GM18861 (cell line): ENCODE measurements around the gene SYCP3.

Source experiments
- ATAC-seq: cut with Tn5 transposase; IDR thresholded peaks from one replicate; pipeline ENCODE4 v1.9.1; 2021; ENCODE audit not compliant: unreplicated experiment

The SYCP3 gene

GRCh38 chr12:101738920-101739665 is at the start of gene SYCP3:
SYCP3 (minus strand) TSS chr12:101739462; CDS start chr12:101737935, 1,527 bp downstream.
- no peak for ATAC-seq

DNA sequence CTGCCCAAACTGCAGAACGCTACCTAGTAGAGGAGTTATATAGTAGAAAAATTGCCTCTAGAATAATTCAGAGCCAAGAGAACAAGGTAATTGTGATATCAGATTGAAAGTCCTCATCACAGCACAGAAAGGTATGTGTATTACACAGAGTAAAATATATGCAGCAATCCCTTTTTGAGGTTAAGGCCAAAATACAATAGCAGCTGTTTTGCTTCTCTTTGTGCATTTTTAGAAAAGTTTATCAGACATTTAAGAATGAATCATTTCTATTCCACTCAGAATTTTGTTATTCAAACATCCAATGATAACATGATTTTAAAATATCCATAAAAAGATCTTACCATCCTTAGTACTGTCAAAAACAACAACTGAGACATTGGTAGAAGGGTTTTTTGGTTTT is 46.4 kb upstream of the SYCP3 start:
- no peak for ATAC-seq

GRCh38 chr12:101784376-101784775 is 45.1 kb upstream of the SYCP3 start:
- no peak for ATAC-seq

DNA sequence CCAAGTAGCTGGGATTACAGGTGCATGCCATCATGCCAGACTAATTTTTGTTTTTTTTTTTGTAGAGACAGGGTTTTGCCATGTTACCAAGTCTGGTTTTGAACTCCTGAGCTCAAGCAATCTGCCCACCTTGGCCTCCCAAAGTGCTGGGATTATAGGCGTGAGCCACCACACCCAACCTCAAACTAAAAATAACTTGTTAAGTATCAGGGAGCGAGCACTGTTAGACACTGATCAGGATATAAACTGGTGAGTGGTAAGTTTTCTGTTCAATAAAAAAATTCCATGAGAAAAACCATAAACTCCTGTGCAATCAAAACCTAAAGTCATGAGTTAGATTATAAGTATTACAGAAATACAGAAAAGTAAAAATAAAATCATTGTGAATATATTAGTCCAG is 44.6 kb upstream of the SYCP3 start:
- ATAC-seq: no peak

DNA sequence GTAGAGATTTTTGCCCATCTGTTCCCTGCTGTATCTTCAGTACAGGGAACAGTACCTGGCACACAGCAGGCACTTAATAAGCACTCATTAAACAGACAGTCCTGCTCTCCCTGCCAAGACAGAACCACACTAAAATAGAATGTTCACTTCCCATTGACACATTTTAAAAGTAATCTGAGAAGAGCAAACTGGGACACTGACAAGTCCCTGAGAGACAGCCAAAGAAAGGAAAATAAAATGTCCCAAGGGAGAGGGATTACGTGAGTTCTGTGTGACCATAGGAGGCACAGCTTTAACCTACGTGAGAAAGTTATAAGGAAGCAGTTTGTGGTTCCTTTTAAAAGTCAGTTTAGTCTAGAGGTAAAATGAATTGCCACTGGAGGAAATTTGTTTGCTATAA is 43.9 kb upstream of the SYCP3 start:
- no peak for ATAC-seq

GRCh38 chr12:101782273-101782731 is 43.0 kb upstream of the SYCP3 start:
- ATAC-seq: no peak

DNA sequence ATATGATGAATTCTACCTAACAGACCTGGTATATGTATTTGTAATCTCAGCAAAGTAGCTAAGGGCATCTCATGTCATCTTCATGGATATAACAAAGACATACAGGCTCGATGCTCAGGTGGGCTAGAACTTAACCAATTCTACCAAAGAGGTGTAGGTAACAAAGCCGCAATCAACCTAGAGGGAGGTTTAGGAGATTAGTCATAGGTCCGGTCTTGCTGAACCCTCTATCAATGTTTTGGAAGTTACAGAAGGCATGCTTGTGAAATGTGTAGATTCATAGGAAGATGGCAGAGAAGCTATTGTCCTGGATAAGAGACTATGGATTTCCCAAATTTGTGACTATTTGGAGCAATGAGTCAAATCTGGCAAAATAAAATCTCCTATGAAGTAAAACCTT is 42.6 kb upstream of the SYCP3 start:
- no peak for ATAC-seq

GRCh38 chr12:101780599-101780998 is 41.3 kb upstream of the SYCP3 start:
- ATAC-seq: no peak

DNA sequence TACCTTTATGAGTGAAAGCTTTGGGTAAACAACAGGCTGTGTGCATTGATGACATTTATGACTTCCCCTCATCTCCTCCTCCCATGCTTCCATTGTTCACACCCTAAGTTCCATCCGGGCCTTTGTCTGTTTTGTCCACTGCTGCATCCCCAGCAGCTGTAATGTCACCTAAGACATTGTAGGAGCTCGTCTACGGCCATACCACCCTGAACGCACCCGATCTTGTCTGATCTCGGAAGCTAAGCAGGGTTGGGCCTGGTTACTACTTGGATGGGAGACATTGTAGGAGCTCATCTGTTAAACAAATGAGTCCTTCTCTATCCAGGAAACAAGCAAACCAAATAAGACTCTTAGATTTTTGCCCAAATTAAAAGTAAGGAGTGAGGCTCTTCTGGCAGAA is 40.4 kb upstream of the SYCP3 start:
- ATAC-seq: no peak

DNA sequence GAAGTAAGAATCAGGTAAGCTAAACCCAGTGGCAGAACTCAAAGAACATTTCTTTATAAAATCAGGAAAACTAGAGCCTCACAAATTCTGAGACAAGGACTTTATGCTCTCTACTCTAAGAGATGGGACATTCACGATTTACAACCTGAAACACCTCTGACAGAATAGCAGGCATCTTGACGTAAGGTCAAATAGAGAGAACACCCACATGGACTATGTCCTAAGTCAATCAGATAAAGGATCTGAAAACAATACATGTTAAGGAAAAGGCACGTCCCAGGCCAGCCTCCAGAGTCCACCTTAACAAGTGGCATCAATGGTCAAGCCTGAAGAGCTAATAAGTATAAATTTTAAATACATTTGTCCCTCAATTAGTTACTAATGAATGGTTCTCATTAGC is 39.9 kb upstream of the SYCP3 start:
- no peak for ATAC-seq

DNA sequence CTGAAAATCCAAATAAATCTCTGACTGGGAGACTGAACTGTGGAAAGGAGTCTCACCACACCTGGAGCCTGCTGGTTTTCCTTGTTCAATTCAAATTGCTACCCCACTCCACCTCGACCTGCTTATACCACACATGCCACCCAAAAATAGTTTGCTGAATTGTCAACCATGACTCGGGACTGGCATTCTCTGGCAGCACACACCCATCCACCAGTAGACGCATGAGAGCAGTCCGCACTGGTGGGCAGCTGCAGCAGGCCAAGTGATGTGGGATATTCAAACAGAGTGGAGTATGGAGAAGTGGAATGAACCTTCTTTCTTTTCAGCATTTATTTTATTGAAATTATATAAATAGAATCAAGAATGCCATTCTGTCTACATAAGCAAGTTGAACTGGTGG is 38.7 kb upstream of the SYCP3 start:
- ATAC-seq: no peak

- ATAC-seq: no peak
Observed at GRCh38 chr12:101777485-101777884, 38.2 kb upstream of the SYCP3 start.

DNA sequence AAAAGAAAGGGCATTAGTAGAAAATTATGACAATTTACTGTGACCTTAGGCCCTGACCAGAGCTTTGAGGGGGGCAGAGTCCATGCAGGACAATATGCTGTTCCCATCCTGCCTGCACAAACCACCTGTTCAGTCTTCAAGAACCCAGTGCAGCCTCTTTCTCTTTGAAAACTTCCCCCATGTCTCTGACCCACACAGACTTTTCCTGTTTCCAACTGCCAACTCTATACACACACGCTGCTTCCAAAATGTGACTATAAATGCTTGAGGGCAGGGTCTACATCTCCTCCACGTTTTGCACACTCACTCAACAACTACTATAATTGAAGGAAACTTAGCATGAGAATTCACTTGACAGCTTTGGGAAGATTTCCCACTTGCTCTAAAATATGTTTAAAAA is 36.6 kb upstream of the SYCP3 start:
- no peak for ATAC-seq

GRCh38 chr12:101773650-101774162 is 34.4 kb upstream of the SYCP3 start:
- ATAC-seq: peak; percentile 68

DNA sequence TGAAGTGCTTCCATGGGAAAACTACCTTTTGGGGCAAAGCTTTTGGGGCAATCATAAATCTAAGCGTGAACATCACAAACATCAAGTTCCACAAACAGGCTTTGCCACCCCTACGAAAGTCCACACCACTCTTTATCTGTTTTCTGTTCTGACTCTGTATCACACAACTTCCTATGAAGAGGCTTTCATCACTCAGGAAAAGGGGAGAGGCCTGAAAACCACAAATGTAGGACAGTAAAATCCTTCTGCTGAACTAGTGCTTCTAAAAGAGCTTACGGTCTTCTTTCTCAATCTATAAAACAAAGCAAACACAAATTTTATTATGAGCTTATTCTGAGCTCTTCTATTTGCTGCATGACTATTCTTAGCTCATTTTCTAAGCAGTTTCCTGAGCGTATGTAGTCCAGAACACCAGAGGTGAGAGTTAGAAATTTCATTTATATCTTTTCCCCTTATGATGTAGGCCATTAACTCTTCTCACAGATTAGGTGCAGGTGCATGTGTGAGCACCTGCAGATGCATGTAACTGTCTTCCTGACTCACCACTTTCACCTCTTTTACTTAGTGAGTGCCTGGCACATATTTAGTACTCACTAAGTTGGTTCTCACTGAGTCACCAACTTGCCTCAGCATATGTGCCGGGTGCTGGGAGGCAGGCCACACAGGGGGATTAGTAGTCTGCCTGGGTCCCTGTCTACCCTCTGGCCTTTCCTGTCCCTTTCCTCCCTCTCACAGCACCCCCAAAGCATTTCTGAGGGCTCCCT is 32.9 kb upstream of the SYCP3 start:
- ATAC-seq: no peak

DNA sequence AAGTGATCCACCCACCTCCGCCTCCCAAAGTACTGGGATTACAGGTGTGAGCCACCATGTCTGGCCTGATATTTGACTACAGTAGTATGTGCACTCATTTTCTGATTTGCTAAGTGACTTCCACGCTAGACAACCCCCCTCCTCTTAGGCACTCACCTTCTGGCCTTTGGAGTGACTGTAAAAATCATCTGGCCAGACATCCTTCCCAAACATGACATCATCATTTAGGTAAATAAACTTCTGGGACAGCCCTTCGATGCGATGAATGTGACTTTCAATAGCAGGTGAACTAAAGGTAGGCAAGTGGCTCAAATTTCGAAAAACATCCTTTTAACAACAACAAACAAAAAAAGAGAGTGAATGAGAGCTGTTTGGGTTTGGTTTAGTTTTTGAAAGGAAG is 30.6 kb upstream of the SYCP3 start:
- no peak for ATAC-seq

DNA sequence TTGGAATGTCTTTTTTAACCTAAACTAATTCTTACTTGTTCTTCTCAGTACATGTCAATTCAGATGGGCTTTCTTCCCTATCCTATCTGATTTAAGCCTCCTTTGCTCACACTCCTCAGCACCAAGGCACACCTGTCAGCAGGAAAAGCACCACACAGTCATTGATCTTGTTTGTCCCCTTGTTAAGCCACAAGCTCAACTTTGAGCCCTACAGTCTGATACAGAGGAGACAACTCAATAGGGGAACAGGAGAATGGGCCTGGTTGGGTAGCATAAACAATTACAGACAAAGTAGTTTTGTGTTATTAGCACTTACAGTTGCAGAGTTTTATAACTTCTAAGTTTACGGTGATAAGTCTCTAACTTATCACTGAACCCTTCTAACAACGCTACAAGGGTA is 29.5 kb upstream of the SYCP3 start:
- no peak for ATAC-seq

DNA sequence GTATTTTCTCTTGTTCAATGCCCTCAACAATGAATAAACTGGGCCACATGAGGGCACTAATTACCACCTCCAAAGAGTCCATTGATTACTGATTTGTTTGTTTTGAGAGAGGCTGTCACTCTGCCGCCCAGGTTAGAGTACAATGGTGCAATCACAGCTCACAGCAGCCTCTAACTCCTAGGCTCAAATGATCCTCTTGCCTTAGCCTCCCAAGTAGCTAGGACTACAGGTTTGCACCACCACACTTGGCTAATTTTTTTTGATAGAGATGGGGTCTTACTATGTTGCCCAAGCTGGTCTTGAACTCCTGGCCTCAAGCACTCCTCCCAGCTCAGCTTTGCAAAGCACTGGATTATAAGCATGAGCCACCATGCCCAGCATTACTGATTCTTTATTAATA is 28.3 kb upstream of the SYCP3 start:
- no peak for ATAC-seq

DNA sequence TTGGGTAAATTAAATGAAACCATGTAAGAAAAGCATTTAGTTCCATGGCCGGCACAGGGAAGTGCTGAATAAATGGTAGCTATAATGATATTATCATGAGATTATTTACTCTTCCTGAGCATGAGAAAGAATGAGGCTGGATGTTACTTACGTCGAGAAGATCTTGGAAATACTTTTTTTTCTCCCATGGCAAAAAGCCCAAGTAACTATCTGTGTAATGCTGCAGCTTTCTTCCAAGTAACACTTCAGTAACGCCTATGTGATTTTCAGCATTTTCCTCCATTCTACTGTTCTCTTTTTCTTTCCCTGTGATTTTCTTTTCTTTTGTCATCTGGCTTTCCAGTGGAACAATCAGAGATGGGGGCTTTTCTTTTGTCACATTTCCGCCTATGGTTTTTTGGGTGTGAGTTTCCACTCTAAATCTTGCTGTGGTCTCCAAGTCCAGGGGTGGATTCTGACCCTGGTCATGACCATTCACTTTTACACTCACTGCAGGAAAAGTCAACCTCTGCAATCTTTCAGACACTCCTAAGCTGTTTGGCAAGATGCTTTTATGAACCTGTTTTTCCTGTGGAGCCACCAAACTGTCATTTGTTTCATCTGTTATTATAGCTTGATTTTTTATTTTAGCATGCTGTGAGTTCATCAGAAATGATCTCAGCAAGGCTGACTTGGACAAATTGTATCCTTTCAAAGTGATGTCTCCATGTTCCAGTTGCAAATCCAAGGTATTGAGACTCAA is 25.0 kb upstream of the SYCP3 start:
- no peak for ATAC-seq

GRCh38 chr12:101763246-101763931 is 24.1 kb upstream of the SYCP3 start:
- no peak for ATAC-seq

DNA sequence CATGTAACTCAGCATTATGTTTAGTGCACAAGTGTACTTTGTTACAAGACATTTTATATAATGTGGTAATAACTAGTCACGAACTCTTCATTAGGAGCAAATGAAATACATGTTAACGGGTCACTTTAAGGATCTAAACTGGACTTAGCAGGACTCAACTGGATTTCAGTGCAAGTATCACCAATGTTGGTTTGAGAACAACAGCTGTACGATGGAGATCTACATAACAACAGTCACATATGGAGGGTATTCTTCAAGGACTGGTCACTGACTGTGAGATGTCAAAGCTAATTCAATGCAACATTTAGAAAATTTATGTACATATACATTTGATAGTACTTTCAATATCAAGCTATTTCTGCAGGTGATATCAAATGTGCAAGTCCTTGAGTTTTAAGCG is 22.5 kb upstream of the SYCP3 start:
- ATAC-seq: no peak
